Measurements from ENCODE around the gene DAP.

GRCh38 chr5:10723514-10723913 is 37.5 kb downstream of the DAP start:
- no peak for TF ChIP-seq CTCF (IDR thresholded peaks at IDR 0.05)
- no peak for TF ChIP-seq POLR2AphosphoS5 (IDR thresholded peaks at IDR 0.05)
- TF ChIP-seq POLR2A (IDR thresholded peaks at IDR 0.05) = no peak
